ENCODE measurements around the gene RACGAP1.

Gene RACGAP1

DNA sequence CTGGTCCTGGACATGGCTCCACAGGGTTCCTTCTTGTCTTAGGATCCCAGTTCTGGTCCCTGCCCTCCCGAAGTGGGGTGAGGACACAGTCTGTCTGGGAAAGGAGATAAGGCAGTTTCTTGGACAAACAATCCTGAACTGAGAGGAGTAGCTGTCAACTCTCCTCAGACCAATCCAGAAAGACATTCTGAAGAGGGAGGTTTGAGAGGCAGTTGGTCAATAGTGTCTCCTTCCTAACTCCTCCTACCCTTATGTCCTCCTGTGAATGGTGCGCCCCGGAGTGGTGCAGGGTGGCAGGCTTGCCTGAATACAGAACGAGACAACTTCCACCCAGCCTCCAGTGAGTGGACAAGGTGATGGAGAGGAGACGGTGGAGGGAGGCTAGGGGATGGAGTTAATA lies 16.7 kb upstream of the RACGAP1 start:
- H3K9ac ChIP-seq (ENCODE audit: low read length), result no peak overlapping the region
- no peak overlapping the region for H4K5ac ChIP-seq (ENCODE audit: low read length)
- H3K4ac ChIP-seq (ENCODE audit: low read depth, low read length), result no peak overlapping the region
- no peak overlapping the region for H2BK15ac ChIP-seq (replicated peaks; ENCODE audit: low read depth)
- no peaks in the 10 kb centered on the region for H3K79me2 ChIP-seq (ENCODE audit: control insufficient read depth, insufficient read depth, low read length)
- no peak overlapping the region for H2BK120ac ChIP-seq (ENCODE audit: low read depth, low read length)
- H3K18ac ChIP-seq (ENCODE audit: low read length), result no peak overlapping the region
- H3K27ac ChIP-seq (ENCODE audit: low read depth, low read length), result no peak overlapping the region
- H3K4me1 ChIP-seq (ENCODE audit: control insufficient read depth, low read depth, low read length), result no peaks in the 10 kb centered on the region
- no peaks in the 10 kb centered on the region for H3K27me3 ChIP-seq (ENCODE audit: insufficient read depth, low read length, poor library complexity)
- DNase-seq, result no peak
- H3K23ac ChIP-seq (ENCODE audit: low read length), result no peak overlapping the region
- no peak overlapping the region for H3K56ac ChIP-seq (ENCODE audit: low read length)
- WGBS (ENCODE audit: extremely low coverage, insufficient coverage, low lambda C conversion rate), result no CpG with 5 or more reads among the region's 5 CpGs
- H3K36me3 ChIP-seq (ENCODE audit: control insufficient read depth, insufficient read depth, low read length), result no peaks in the 10 kb centered on the region
- H3K4me2 ChIP-seq (ENCODE audit: low read length), result no peak overlapping the region
- no peak overlapping the region for H2AK5ac ChIP-seq (ENCODE audit: low read length)
- no peaks in the 10 kb centered on the region for H3K79me1 ChIP-seq (ENCODE audit: low read length)
- no peak overlapping the region for H2BK5ac ChIP-seq (ENCODE audit: low read length)
- H4K8ac ChIP-seq (ENCODE audit: low read depth, low read length), result no peak overlapping the region
- H3K4me3 ChIP-seq (ENCODE audit: low read length), result no peak overlapping the region

DNA sequence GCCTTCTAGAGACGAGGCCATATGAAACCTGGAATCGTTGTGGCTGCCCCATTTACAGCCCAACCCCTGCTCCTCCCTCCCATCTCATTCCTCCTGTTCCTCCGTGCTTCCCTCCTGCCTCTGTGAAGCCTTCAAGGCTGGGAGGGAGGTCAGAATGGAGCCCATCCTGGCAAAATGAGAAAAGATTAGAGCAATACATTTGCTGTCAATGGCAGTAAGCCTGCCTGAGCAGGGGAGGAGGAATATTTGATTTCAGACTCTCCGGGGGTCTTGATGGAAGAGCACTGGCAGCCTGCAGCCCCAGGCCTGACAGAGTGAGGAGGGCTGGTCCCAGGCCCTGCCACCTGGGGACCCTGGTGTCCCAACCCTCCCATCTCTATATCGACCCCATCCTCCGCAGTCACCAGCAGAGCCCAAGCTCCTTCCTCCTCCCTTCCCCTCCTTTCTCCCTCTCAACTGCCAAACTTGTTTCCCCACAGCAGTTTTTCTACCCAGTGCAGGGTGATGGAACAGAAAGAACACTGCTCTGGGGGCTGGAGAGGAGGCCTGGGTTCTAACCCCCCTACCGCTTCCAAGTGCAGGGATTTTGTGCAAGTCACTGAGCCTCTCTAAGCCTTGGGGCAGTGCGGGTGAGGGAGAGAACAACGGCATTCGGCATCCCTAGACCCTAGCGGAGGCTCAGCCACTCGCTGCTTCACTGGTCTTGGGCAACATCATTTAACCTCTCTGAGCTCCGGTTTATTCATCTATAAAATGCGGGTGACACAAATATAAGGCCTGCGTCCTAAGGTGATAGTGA lies 16.0 kb upstream of the RACGAP1 start:
- no CpG with 5 or more reads among the region's 15 CpGs for WGBS (ENCODE audit: extremely low coverage, insufficient coverage, low lambda C conversion rate)
- Histone ChIP-seq H3K79me2 (ENCODE audit: control insufficient read depth, insufficient read depth, low read length) (no peaks in the 10 kb centered on the region), H2BK5ac (ENCODE audit: low read length) (no peak overlapping the region), H3K27me3 (ENCODE audit: insufficient read depth, low read length, poor library complexity) (no peaks in the 10 kb centered on the region), H3K4me1 (ENCODE audit: control insufficient read depth, low read depth, low read length) (no peaks in the 10 kb centered on the region), H2AK5ac (ENCODE audit: low read length) (no peak overlapping the region), H3K4ac (ENCODE audit: low read depth, low read length) (no peak overlapping the region), H3K9ac (ENCODE audit: low read length) (no peak overlapping the region), H3K4me2 (ENCODE audit: low read length) (no peak overlapping the region), H2BK15ac (replicated peaks; ENCODE audit: low read depth) (no peak overlapping the region), H4K8ac (ENCODE audit: low read depth, low read length) (no peak overlapping the region), H2BK120ac (ENCODE audit: low read depth, low read length) (no peak overlapping the region), H3K23ac (ENCODE audit: low read length) (no peak overlapping the region), H3K79me1 (ENCODE audit: low read length) (no peaks in the 10 kb centered on the region), H3K18ac (ENCODE audit: low read length) (no peak overlapping the region), H3K56ac (ENCODE audit: low read length) (no peak overlapping the region), H3K4me3 (ENCODE audit: low read length) (no peak overlapping the region), H4K5ac (ENCODE audit: low read length) (no peak overlapping the region), H3K27ac (ENCODE audit: low read depth, low read length) (no peak overlapping the region), H3K36me3 (ENCODE audit: control insufficient read depth, insufficient read depth, low read length) (no peaks in the 10 kb centered on the region)
- no peak for DNase-seq

DNA sequence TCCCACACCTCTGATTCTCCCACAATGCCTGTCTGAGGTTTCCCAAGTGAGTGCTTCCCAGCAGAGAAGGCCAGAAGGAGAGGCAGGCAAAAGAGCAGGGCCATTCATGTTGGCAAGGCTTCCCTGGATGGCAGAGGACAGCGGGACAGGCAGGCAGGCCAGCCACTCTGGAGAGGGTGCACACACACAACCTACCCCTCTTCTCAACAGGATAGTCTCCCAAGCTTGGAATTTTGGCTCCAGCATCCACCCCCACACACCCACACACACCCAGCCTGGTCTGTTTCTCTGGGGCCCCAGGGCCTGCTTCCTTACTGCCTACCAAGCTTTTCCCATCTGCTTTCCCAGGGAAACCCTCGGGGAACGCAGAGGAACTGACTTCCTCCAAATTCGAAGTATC lies 15.4 kb upstream of the RACGAP1 start:
- no peak overlapping the region for H3K56ac ChIP-seq (ENCODE audit: low read length)
- no peaks in the 10 kb centered on the region for H3K79me1 ChIP-seq (ENCODE audit: low read length)
- H3K9ac ChIP-seq (ENCODE audit: low read length), result no peak overlapping the region
- H4K5ac ChIP-seq (ENCODE audit: low read length), result no peak overlapping the region
- no peak overlapping the region for H2BK15ac ChIP-seq (replicated peaks; ENCODE audit: low read depth)
- H3K79me2 ChIP-seq (ENCODE audit: control insufficient read depth, insufficient read depth, low read length), result no peaks in the 10 kb centered on the region
- no peak overlapping the region for H3K4me2 ChIP-seq (ENCODE audit: low read length)
- H3K27me3 ChIP-seq (ENCODE audit: insufficient read depth, low read length, poor library complexity), result no peaks in the 10 kb centered on the region
- H2BK120ac ChIP-seq (ENCODE audit: low read depth, low read length), result no peak overlapping the region
- no peak overlapping the region for H3K4me3 ChIP-seq (ENCODE audit: low read length)
- H3K27ac ChIP-seq (ENCODE audit: low read depth, low read length), result no peak overlapping the region
- DNase-seq, result no peak
- H3K4ac ChIP-seq (ENCODE audit: low read depth, low read length), result no peak overlapping the region
- no peak overlapping the region for H2AK5ac ChIP-seq (ENCODE audit: low read length)
- no peak overlapping the region for H4K8ac ChIP-seq (ENCODE audit: low read depth, low read length)
- whole genome bisulfite sequencing (ENCODE audit: extremely low coverage, insufficient coverage, low lambda C conversion rate), result no CpG with 5 or more reads among the region's 4 CpGs
- H3K36me3 ChIP-seq (ENCODE audit: control insufficient read depth, insufficient read depth, low read length), result no peaks in the 10 kb centered on the region
- no peak overlapping the region for H2BK5ac ChIP-seq (ENCODE audit: low read length)
- H3K23ac ChIP-seq (ENCODE audit: low read length), result no peak overlapping the region
- no peaks in the 10 kb centered on the region for H3K4me1 ChIP-seq (ENCODE audit: control insufficient read depth, low read depth, low read length)
- no peak overlapping the region for H3K18ac ChIP-seq (ENCODE audit: low read length)

DNA sequence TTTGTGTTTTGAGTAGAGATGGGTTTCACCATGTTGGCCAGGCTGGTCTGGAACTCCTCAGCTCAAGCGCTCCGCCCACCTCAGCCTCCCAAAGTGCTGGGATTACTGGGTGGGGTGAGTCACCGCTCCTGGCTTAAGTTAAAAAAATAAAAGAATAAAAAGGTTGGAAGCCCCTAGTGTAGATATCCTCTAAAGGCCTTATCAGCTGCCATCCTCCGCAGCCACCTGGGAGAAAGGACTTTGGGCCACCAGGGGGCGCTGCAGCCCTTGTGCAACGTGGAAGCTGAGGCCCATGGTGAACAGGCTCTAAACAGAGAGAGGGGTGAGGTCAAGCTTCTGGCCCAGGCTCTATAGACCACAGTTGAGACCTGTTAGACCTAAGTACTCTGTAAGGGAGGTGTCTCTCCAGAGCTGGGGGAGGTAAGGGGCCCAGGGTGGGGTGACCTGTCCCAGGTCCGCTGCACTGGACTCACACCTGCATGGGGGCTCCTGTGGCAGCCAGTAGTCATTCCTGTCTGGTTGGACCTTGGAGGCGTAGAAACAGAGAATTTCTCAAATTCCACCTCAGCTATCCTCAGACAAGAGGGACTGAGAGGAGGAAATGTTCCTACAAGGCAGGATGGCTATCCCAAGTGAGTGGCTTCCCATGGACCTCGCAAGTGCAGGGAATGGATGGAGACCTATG lies 14.0 kb upstream of the RACGAP1 start:
- Histone ChIP-seq H4K5ac (ENCODE audit: low read length) (no peak overlapping the region), H3K56ac (ENCODE audit: low read length) (no peak overlapping the region), H3K79me1 (ENCODE audit: low read length) (no peaks in the 10 kb centered on the region), H4K8ac (ENCODE audit: low read depth, low read length) (no peak overlapping the region), H3K4me2 (ENCODE audit: low read length) (no peak overlapping the region), H3K18ac (ENCODE audit: low read length) (no peak overlapping the region), H2AK5ac (ENCODE audit: low read length) (no peak overlapping the region), H2BK5ac (ENCODE audit: low read length) (no peak overlapping the region), H3K23ac (ENCODE audit: low read length) (no peak overlapping the region), H2BK15ac (replicated peaks; ENCODE audit: low read depth) (no peak overlapping the region), H3K4me3 (ENCODE audit: low read length) (no peak overlapping the region), H3K9ac (ENCODE audit: low read length) (no peak overlapping the region), H3K4ac (ENCODE audit: low read depth, low read length) (no peak overlapping the region), H3K36me3 (ENCODE audit: control insufficient read depth, insufficient read depth, low read length) (no peaks in the 10 kb centered on the region), H2BK120ac (ENCODE audit: low read depth, low read length) (no peak overlapping the region), H3K27ac (ENCODE audit: low read depth, low read length) (no peak overlapping the region), H3K27me3 (ENCODE audit: insufficient read depth, low read length, poor library complexity) (no peaks in the 10 kb centered on the region), H3K79me2 (ENCODE audit: control insufficient read depth, insufficient read depth, low read length) (no peaks in the 10 kb centered on the region), H3K4me1 (ENCODE audit: control insufficient read depth, low read depth, low read length) (no peaks in the 10 kb centered on the region)
- no CpG with 5 or more reads among the region's 9 CpGs for WGBS (ENCODE audit: extremely low coverage, insufficient coverage, low lambda C conversion rate)
- peak; percentile 97 for DNase-seq

DNA sequence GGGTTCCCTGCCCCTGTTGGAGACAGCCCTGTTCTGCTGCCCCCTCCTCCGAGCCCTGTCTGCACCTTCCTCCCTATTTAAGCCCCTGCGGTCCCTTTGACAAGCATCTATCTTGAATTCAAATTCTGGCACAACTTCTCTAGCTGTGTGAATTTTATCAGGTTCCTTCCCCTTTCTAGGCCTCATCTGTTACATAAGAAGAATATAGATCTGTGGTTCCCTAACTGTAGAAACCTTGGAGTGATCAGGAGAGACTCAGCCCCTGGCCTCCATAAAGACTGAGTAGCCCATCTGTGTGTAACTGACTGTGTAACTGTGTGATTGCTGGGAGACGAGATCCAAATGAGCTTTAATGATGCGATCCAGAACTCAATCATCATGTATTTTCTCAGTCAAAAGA lies 13.0 kb upstream of the RACGAP1 start:
- H2AK5ac ChIP-seq (ENCODE audit: low read length), result no peak overlapping the region
- H4K5ac ChIP-seq (ENCODE audit: low read length), result no peak overlapping the region
- H2BK120ac ChIP-seq (ENCODE audit: low read depth, low read length), result no peak overlapping the region
- no peaks in the 10 kb centered on the region for H3K27me3 ChIP-seq (ENCODE audit: insufficient read depth, low read length, poor library complexity)
- H2BK5ac ChIP-seq (ENCODE audit: low read length), result no peak overlapping the region
- H3K4ac ChIP-seq (ENCODE audit: low read depth, low read length), result no peak overlapping the region
- H3K56ac ChIP-seq (ENCODE audit: low read length), result no peak overlapping the region
- H3K23ac ChIP-seq (ENCODE audit: low read length), result no peak overlapping the region
- no peak overlapping the region for H3K18ac ChIP-seq (ENCODE audit: low read length)
- no peak for DNase-seq
- H2BK15ac ChIP-seq (replicated peaks; ENCODE audit: low read depth), result no peak overlapping the region
- H3K4me1 ChIP-seq (ENCODE audit: control insufficient read depth, low read depth, low read length), result no peaks in the 10 kb centered on the region
- no peak overlapping the region for H3K9ac ChIP-seq (ENCODE audit: low read length)
- no CpG with 5 or more reads among the region's 4 CpGs for WGBS (ENCODE audit: extremely low coverage, insufficient coverage, low lambda C conversion rate)
- H3K79me2 ChIP-seq (ENCODE audit: control insufficient read depth, insufficient read depth, low read length), result no peaks in the 10 kb centered on the region
- H3K4me3 ChIP-seq (ENCODE audit: low read length), result no peak overlapping the region
- no peak overlapping the region for H3K4me2 ChIP-seq (ENCODE audit: low read length)
- H4K8ac ChIP-seq (ENCODE audit: low read depth, low read length), result no peak overlapping the region
- H3K27ac ChIP-seq (ENCODE audit: low read depth, low read length), result no peak overlapping the region
- no peaks in the 10 kb centered on the region for H3K79me1 ChIP-seq (ENCODE audit: low read length)
- no peaks in the 10 kb centered on the region for H3K36me3 ChIP-seq (ENCODE audit: control insufficient read depth, insufficient read depth, low read length)

Data from mesendoderm (in vitro differentiated cells).